ENCODE data around the gene GABARAPL1.
"Not testable (repeated sequence)": the region's sequence is repeated elsewhere in the genome, so short reads cannot be mapped to it uniquely, and the experiment has no call there.

DNA sequence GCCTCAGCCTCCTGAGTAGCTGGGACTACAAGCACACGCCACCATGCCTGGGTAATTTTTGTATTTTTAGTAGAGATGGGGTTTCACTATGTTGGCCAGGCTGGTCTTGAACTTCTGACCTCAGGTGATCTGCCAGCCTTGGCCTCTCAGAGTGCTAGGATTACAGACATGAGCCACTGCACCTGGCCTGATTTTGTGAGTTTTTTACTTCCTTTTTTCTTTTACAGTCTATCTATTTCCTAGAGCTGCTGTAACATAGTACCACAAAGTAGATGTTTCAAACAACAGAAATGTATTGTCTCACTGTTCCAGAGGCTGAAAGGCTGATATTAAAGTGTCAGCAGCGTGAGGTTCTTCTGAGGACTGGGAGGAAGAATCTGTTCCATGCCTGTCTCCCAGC, 8.2 kb upstream of the GABARAPL1 start:
- TF ChIP-seq, protein P1, sequence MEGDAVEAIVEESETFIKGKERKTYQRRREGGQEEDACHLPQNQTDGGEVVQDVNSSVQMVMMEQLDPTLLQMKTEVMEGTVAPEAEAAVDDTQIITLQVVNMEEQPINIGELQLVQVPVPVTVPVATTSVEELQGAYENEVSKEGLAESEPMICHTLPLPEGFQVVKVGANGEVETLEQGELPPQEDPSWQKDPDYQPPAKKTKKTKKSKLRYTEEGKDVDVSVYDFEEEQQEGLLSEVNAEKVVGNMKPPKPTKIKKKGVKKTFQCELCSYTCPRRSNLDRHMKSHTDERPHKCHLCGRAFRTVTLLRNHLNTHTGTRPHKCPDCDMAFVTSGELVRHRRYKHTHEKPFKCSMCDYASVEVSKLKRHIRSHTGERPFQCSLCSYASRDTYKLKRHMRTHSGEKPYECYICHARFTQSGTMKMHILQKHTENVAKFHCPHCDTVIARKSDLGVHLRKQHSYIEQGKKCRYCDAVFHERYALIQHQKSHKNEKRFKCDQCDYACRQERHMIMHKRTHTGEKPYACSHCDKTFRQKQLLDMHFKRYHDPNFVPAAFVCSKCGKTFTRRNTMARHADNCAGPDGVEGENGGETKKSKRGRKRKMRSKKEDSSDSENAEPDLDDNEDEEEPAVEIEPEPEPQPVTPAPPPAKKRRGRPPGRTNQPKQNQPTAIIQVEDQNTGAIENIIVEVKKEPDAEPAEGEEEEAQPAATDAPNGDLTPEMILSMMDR (IDR thresholded peaks at IDR 0.05) = not testable (repeated sequence)
- not testable (repeated sequence) for TF ChIP-seq POLR2A (IDR thresholded peaks at IDR 0.05)
